Activated T-helper 1 cell treated with anti-CD3 and anti-CD28 coated beads, Interleukin-12 subunit alpha, Interleukin-12 subunit beta, Interleukin-2, Interleukin-4 antibody, amounts not matched to agents 30 ng/mL and 10 ng/mL and 1 ng/mL, durations not matched to agents 14 hours and 24 hours and 36 hours (primary cell): ENCODE data around the gene KREMEN2. TPM values are rescaled to one million over a fixed set of nuclear protein-coding genes. Genes with fewer than 3 reads are reported as not detected.
A peak's percentile ranks its signal among the peaks of the same experiment; 100 is the strongest.

Experiments used
- DNase-seq: peaks from one replicate; pipeline ENCODE4 v3.0.0; 2021; ENCODE audit warnings: low spot score
- H3K27ac Mint-ChIP-seq: one replicate; pipeline ENCODE4 v1.8.0; 2021; ENCODE audit warnings: mild to moderate bottlenecking, mixed read lengths
- H3K27me3 Mint-ChIP-seq: one replicate; pipeline ENCODE4 v1.8.0; 2022; ENCODE audit warnings: mild to moderate bottlenecking, moderate library complexity, mixed read lengths; ENCODE audit not compliant: insufficient read depth
- H3K36me3 Mint-ChIP-seq: one replicate; pipeline ENCODE4 v1.8.0; 2021; ENCODE audit warnings: low read depth, mixed read lengths
- H3K4me1 Mint-ChIP-seq: one replicate; pipeline ENCODE4 v1.8.0; 2021; ENCODE audit warnings: low read depth, mixed read lengths
- H3K4me3 Mint-ChIP-seq: one replicate; pipeline ENCODE4 v1.8.0; 2021; ENCODE audit warnings: mild to moderate bottlenecking, moderate library complexity, mixed read lengths
- H3K9me3 Mint-ChIP-seq: one replicate; pipeline ENCODE4 v1.8.0; 2021; ENCODE audit warnings: mixed read lengths
- intact Hi-C: fragments of 100-400 bp; cut with micrococcal nuclease; formaldehyde crosslinking; loops from one replicate; pipeline ENCODE4 v1.15.1; 2024
- total RNA-seq: library from RNA; stranded (reverse); gene quantifications from 2 replicates; pipeline ENCODE4 v1.2.3, GENCODE V29; 2022

KREMEN2 gene
- total RNA-seq, 1 donor from 2014 or later = 0.18 TPM

- peak within 1 kb of the TSS; percentile 87 for H3K27ac Mint-ChIP-seq
- DNase-seq = peak; percentile 97
- H3K27me3 Mint-ChIP-seq = peaks cover 4% of the 10 kb centered on the region
These were observed 16.4 kb downstream of the KREMEN2 start, which contains the start of gene PKMYT1 for GRCh38 chr16:2980227-2981176. Gene PKMYT1, minus strand, starts transcription at chr16:2980446. Its CDS starts 789 bp downstream, at chr16:2979657.

GRCh38 chr16:2981177-2981898, 17.3 kb downstream of the KREMEN2 start:
- DNase-seq = no peak
- Mint-ChIP-seq H3K36me3 (no peaks in the 10 kb centered on the region), H3K4me3 (peak overlapping the region; percentile 80), H3K4me1 (peaks cover 4% of the 10 kb centered on the region), H3K9me3 (no peaks in the 10 kb centered on the region), H3K27ac (peak overlapping the region; percentile 81), H3K27me3 (peaks cover 5% of the 10 kb centered on the region)
- intact Hi-C loops = no loop called here

More at GRCh38 chr16:2980227-2981176, 16.4 kb downstream of the KREMEN2 start, which contains the start of gene PKMYT1:
- Mint-ChIP-seq H3K36me3 (no peaks in the 10 kb centered on the region), H3K4me3 (peak within 1 kb of the TSS; percentile 91), H3K4me1 (peaks cover 4% of the 10 kb centered on the region), H3K9me3 (no peaks in the 10 kb centered on the region)
- intact Hi-C loops = loop anchor here (1.0 kb wide), 1 partner anchor 24 kb away; no protein-coding TSS in a partner anchor

- H3K36me3 Mint-ChIP-seq = no peaks in the 10 kb centered on the region
- H3K27ac Mint-ChIP-seq = peak overlapping the region; percentile 81
- peak overlapping the region; percentile 80 for H3K4me3 Mint-ChIP-seq
- no peak for DNase-seq
- peaks cover 4% of the 10 kb centered on the region for H3K4me1 Mint-ChIP-seq
- H3K27me3 Mint-ChIP-seq = peaks cover 6% of the 10 kb centered on the region
- H3K9me3 Mint-ChIP-seq = no peaks in the 10 kb centered on the region
- intact Hi-C loops = loop anchor here (2.0 kb wide), 1 partner anchor 13 kb away; the partner anchor contains the start of gene PAQR4
These were observed 17.8 kb downstream of the KREMEN2 start for GRCh38 chr16:2981899-2982250.

GRCh38 chr16:2982402-2982801, 18.3 kb downstream of the KREMEN2 start:
- no peak for DNase-seq
- Mint-ChIP-seq H3K27ac (no peak overlapping the region), H3K27me3 (peaks cover 6% of the 10 kb centered on the region), H3K4me3 (peak overlapping the region; percentile 16), H3K36me3 (no peaks in the 10 kb centered on the region), H3K9me3 (no peaks in the 10 kb centered on the region), H3K4me1 (peaks cover 4% of the 10 kb centered on the region)
- intact Hi-C loops = loop anchor here (2.0 kb wide), 1 partner anchor 14 kb away; the partner anchor contains the start of gene PAQR4

GRCh38 chr16:2983706-2984136, 19.6 kb downstream of the KREMEN2 start:
- Mint-ChIP-seq H3K9me3 (no peaks in the 10 kb centered on the region), H3K27me3 (peaks cover 6% of the 10 kb centered on the region), H3K36me3 (no peaks in the 10 kb centered on the region), H3K4me1 (peaks cover 4% of the 10 kb centered on the region), H3K27ac (no peak overlapping the region), H3K4me3 (peak overlapping the region; percentile 49)
- DNase-seq = peak; percentile 61
- intact Hi-C loops = loop anchor here (1.0 to 2.0 kb wide), 2 partner anchors 15 to 22 kb away; partner anchors contain the start of gene PAQR4

GRCh38 chr16:2985462-2985861, 21.4 kb downstream of the KREMEN2 start:
- no peak for DNase-seq
- Mint-ChIP-seq H3K9me3 (no peaks in the 10 kb centered on the region), H3K27ac (no peak overlapping the region), H3K4me1 (peaks cover 4% of the 10 kb centered on the region), H3K4me3 (no peak overlapping the region), H3K36me3 (no peaks in the 10 kb centered on the region), H3K27me3 (peaks cover 11% of the 10 kb centered on the region)
- intact Hi-C loops = no loop called here

- intact Hi-C loops = no loop called here
- H3K9me3 Mint-ChIP-seq = no peaks in the 10 kb centered on the region
- peaks cover 11% of the 10 kb centered on the region for H3K27me3 Mint-ChIP-seq
- H3K27ac Mint-ChIP-seq = no peak overlapping the region
- H3K4me3 Mint-ChIP-seq = no peak overlapping the region
- peaks cover 4% of the 10 kb centered on the region for H3K4me1 Mint-ChIP-seq
- DNase-seq = no peak
- H3K36me3 Mint-ChIP-seq = no peaks in the 10 kb centered on the region
These were observed 21.8 kb downstream of the KREMEN2 start for GRCh38 chr16:2985893-2986355.

- Mint-ChIP-seq H3K27me3 (peaks cover 11% of the 10 kb centered on the region), H3K9me3 (no peaks in the 10 kb centered on the region), H3K4me1 (peaks cover 3% of the 10 kb centered on the region), H3K36me3 (no peaks in the 10 kb centered on the region), H3K27ac (no peak overlapping the region), H3K4me3 (no peak overlapping the region)
- intact Hi-C loops = no loop called here
- DNase-seq = no peak
These were observed 22.6 kb downstream of the KREMEN2 start for GRCh38 chr16:2986623-2987188.

- no peaks in the 10 kb centered on the region for H3K4me1 Mint-ChIP-seq
- peaks cover 11% of the 10 kb centered on the region for H3K27me3 Mint-ChIP-seq
- no peaks in the 10 kb centered on the region for H3K36me3 Mint-ChIP-seq
- no peak for DNase-seq
- H3K9me3 Mint-ChIP-seq = no peaks in the 10 kb centered on the region
- intact Hi-C loops = no loop called here
- no peak overlapping the region for H3K27ac Mint-ChIP-seq
- H3K4me3 Mint-ChIP-seq = no peak overlapping the region
These were observed 23.2 kb downstream of the KREMEN2 start for GRCh38 chr16:2987286-2987685.

GRCh38 chr16:2987833-2988232, 23.8 kb downstream of the KREMEN2 start:
- Mint-ChIP-seq H3K36me3 (no peaks in the 10 kb centered on the region), H3K27ac (no peak overlapping the region), H3K9me3 (no peaks in the 10 kb centered on the region), H3K27me3 (peaks cover 9% of the 10 kb centered on the region), H3K4me3 (no peak overlapping the region), H3K4me1 (no peaks in the 10 kb centered on the region)
- DNase-seq = no peak
- intact Hi-C loops = no loop called here

- no peak for DNase-seq
- intact Hi-C loops = no loop called here
- Mint-ChIP-seq H3K27me3 (peaks cover 9% of the 10 kb centered on the region), H3K4me1 (no peaks in the 10 kb centered on the region), H3K36me3 (no peaks in the 10 kb centered on the region), H3K27ac (no peak overlapping the region), H3K9me3 (no peaks in the 10 kb centered on the region), H3K4me3 (no peak overlapping the region)
These were observed 24.6 kb downstream of the KREMEN2 start for GRCh38 chr16:2988590-2989099.

GRCh38 chr16:2990891-2991290, 26.8 kb downstream of the KREMEN2 start:
- H3K4me3 Mint-ChIP-seq = no peak overlapping the region
- no peak overlapping the region for H3K27ac Mint-ChIP-seq
- H3K36me3 Mint-ChIP-seq = no peaks in the 10 kb centered on the region
- H3K27me3 Mint-ChIP-seq = peaks cover 7% of the 10 kb centered on the region
- DNase-seq = no peak
- intact Hi-C loops = no loop called here
- no peaks in the 10 kb centered on the region for H3K9me3 Mint-ChIP-seq
- no peaks in the 10 kb centered on the region for H3K4me1 Mint-ChIP-seq
